Stimulated activated naive CD8-positive, alpha-beta T cell treated with anti-CD3 and anti-CD28 coated beads, Interleukin-15, Interleukin-2, amounts not matched to agents 100 U/mL and 50 U/mL, for 24 hours (primary cell): Measurements from ENCODE around the gene RAB4B.
"Not testable (repeated sequence)": the region's sequence is repeated elsewhere in the genome, so short reads cannot be mapped to it uniquely, and the experiment has no call there.

Experiments used
- ATAC-seq: fragments of 150-1000 bp; cut with Tn5 transposase; one replicate; pipeline ENCODE4 v1.10.0; 2021
- DNase-seq: peaks from one replicate; pipeline ENCODE4 v3.0.0; 2021

RAB4B gene

DNA sequence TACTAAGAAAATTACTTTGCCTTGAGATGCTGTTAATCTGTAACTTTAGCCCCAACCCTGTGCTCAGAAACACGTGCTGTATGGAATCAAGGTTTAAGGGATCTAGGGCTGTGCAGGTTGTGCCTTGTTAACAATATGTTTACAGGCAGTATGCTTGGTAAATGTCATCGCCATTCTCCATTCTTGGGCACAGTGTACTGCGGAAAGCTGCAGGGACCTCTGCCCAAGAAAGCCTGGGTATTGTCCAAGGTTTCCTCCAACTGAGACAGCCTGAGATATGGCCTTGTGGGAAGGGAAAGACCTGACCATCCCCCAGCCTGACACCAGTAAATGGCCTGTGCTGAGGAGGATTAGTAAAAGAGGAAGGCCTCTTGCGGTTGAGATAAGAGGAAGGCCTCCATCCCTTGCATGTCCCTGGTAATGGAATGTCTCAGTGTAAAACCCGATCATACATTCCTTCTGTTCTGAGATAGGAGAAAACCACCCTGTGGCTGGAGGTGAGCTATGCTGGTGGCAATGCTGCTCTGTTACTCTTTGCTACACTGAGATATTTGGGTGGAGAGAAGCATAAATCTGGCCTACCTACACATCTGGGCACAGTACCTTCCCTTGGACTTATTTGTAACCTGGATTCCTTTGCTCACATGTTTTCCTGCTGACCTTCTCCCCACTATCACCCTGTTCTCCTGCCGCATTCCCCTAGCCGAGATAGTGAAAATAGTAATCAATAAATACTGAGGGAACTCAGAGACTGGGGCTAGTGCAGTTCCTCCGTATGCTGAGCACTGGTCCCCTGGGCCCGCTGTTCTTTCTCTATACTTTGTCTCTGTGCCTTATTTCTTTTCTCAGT lies 44.9 kb downstream of the RAB4B start:
- not testable (repeated sequence) for ATAC-seq, DNase-seq

GRCh38 chr19:40824916-40825315 lies 46.9 kb downstream of the RAB4B start:
- not testable (repeated sequence) for DNase-seq, ATAC-seq

GRCh38 chr19:40825460-40826095 lies 47.5 kb downstream of the RAB4B start:
- ATAC-seq, DNase-seq: not testable (repeated sequence)

DNA sequence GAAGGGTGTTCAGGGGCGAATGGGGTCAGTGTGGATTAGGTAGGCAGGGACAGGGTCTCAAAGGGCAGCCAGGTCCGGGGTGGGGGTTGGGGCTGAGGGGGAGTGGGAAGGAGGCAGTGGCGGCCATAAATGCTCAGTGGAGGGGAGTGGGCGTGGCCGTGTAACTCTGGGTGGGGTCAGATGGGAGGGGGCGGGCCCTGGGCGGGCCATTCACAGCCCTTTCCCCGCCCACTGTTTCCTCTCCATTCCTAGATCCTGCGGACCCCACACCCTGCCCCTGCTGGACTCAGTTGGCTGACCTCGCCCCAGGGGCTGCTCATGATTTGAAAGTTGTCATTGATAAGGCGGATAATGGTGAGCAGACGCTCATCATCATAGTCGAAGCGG lies 48.3 kb downstream of the RAB4B start:
- not testable (repeated sequence) for DNase-seq, ATAC-seq

DNA sequence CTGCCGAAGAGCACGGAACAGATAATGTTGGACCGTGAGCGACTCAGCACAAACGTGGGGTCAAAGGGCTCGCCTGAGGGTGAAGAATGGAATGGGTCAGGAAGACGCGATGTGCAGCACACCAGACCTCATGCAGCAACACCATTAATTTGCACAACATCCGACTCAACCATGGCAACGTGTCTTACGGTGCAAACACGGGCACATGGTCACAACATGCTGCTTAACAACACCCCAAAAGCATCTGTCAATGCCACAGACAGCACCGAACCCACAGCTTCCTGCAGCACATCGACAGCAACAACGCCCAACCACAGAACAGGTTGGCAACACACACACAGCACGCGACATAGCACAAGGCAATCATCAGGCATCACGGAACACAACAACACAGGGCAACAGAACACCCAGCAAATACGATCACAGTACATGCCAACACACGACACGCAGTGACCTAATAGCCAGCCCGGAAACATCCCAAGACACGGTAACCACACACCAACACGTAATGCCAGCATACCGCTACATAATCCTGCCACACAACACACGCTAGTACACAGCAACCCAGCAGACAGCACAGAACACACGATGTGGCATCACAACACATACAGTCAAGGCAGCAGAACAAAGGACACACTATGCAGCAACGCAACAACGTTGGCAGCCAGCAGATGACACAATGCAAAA lies 48.8 kb downstream of the RAB4B start:
- peak; percentile 48 for ATAC-seq
- not testable (repeated sequence) for DNase-seq

DNA sequence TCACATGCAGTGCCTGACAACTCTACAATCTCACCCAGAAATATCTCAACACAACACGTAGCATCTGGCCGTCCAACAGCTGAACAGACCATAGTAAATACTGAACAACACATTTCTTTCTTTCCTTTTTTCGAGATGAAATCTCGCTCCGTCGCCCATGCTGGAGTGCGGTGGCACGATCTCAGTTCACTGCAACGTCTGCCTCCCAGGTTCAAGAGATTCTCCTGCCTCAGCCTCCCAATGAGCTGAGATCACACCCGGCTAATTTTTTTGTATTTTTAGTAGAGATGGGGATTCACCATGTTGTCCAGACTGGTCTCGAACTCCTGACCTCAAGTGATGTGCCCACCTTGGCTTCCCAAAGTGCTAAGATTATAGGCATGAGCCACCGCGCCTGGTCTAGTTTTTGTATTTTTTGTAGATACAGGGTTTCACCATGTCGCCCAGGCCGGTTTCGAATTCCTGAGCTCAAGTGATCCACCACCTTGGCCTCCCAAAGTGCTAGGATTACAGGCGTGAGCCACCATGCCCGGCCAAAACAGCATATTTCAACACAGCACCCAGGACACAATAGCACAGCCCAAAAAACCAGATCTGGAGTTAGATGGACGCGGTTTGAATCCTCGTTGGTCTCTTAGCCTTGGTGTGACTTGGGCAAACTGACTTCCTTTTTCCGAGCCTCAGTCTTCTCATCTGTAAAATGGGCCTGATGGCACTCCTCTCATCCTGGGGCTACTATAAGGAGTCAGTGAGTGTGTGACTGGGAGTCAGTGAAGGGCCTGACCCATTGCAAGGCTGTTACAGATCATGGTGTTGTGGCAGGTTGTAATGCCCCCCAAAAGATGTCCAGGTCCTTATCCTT lies 49.6 kb downstream of the RAB4B start:
- no peak for DNase-seq
- no peak for ATAC-seq

GRCh38 chr19:40829205-40829604 lies 51.2 kb downstream of the RAB4B start:
- ATAC-seq (no peak), DNase-seq (no peak)

- not testable (repeated sequence) for DNase-seq, ATAC-seq
These were observed 52.7 kb downstream of the RAB4B start for GRCh38 chr19:40830741-40831140.

- no peak for DNase-seq
- ATAC-seq, result no peak
These were observed 53.7 kb downstream of the RAB4B start for GRCh38 chr19:40831502-40832430.

DNA sequence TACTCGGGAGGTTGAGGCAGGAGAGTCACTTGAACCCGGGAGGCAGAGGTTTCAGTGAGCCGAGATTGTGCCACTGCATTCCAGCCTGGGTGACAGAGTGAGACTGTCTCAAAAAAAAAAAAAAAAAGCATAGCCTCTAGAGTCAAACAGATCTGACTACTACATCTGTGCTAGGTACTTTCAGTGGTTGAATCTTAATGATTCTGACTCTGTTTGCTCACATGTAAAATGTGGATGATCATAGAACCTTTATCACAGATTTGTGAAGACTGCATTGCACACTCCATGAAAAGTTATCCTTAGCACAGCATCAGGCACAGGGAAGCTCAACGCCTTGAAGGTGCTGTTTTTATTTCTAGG lies 54.4 kb downstream of the RAB4B start:
- ATAC-seq, DNase-seq: not testable (repeated sequence)

GRCh38 chr19:40833728-40834533 lies 55.9 kb downstream of the RAB4B start:
- not testable (repeated sequence) for ATAC-seq

DNA sequence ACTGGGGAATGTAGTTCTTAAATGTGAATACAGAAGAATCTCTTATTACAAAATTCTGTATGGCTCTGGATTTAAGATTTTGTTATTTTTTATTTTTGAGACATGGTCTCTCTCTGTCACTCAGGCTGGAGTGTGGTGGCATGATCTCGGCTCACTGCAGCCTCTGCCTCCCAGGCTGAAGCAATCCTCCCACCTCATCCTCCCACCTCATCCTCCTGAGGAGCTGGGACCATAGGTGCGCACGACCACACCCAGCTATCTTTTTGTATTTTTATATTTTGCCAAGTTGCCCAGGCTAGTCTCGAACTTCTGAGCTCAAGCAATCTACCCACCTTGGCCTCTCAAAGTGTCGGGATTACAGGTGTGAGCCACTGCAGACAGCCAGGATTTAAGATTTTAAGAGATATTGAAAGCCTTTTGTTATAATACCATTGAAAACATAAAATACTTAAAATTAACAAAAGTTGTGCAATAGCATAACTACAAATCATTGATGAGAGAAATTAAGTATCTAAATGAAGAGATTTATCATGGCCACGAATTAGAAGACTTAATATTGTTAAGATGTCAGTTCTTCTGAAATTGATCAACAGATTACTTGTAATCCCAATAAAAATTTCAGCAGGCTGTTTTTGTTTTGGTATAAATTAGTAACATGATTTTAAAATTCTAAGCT lies 58.8 kb downstream of the RAB4B start:
- ATAC-seq (no peak), DNase-seq (no peak)

More at GRCh38 chr19:40833728-40834533, 55.9 kb downstream of the RAB4B start:
- not testable (repeated sequence) for DNase-seq

DNA sequence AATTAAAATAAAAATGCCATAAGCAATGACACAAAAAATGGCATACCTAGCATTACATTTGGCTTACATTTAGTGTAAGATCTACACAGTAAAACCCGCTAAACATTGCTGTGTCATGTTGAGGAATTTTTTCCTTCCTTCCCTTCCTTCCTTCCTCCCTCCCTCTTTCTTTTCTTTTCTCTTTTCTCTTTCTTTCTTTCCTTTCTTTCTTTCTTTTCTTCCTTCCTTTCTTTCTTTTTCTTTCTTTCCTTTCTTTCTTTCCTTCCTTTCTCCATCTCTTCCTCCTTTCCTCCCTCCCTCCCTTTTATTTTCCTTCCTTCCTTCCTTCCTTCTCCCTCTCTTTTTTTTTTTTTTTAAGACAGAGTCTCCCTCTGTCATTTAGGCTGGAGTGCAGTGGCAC lies 60.4 kb downstream of the RAB4B start:
- ATAC-seq, DNase-seq: not testable (repeated sequence)

DNA sequence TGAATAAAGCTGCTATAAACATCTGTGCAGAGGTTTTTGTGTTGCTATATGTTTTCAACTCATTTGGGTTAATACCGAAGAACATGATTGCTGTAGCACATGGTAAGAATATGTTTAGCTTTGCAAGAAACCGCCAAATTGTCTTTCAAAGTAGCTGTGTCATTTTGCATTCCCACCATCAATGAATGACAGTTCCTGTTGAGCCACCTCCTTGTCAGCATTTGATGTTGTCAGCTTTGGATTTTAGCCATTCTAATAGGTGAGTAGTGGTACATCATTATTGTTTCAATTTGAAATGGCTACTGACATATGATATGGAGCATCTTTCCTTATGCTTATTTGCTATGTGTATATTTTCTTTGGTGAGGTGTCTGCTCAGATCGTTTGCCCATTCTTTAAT lies 64.0 kb downstream of the RAB4B start:
- ATAC-seq, DNase-seq: not testable (repeated sequence)

DNA sequence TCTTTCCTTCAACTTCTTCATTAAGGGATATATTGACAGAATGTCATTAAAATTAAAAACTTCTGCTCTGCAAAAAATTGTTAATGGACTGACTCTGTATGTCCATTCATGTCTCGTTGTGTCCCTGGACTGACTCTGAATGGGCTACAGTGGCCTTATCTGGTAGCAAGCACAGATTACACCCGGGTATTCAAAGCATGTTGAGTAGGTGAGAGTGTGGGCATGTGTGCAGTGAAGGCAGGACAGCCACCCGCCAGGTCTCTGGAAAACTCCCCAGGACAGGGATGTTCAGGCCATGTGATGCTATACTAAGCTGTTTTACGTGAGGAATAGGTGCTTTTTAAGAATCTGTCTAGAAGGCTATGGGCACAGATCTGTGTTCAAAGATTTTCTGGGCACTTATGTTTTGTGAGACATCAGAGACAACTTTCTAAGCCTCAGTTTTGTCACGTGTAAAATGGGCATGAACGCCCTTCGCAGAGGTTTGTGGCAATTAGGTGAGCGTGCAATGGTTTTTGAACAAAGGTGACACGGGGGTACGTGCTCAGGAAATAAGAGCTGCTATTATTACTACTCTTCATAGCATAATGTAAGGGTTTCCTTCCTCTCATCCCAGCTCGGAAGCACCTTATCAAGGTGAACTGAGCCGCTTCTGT lies 65.1 kb downstream of the RAB4B start:
- not testable (repeated sequence) for ATAC-seq, DNase-seq

GRCh38 chr19:40843653-40844052 lies 65.6 kb downstream of the RAB4B start:
- ATAC-seq, result peak; percentile 97
- DNase-seq, result peak; percentile 67
